IMR-90 (cell line): Measurements from ENCODE around the gene TTC7B. TPM values are rescaled to one million over a fixed set of nuclear protein-coding genes. Genes with fewer than 3 reads are reported as not detected.

Experiments
- ATAC-seq: fragments of 200-7000 bp; cut with Tn5 transposase; 2 replicates; pipeline ENCODE4 v1.9.1; 2020; ENCODE audit warnings: low read depth, mild to moderate bottlenecking, moderate library complexity
- BruUV-seq: library from RNA; stranded (reverse); fragments of 400-500 nt; replicated peaks from 2 replicates; lab custom pipeline; 2021; lab: Mats Ljungman, UMichigan
- CTCF ChIA-PET: fragments of 300-600 bp; formaldehyde crosslinking; extraction: SDS; loops from one replicate; lab custom pipeline; 2021; ENCODE audit warnings: antibody characterized with exemption; lab: Yijun Ruan, JAX
- POLR2A ChIA-PET: fragments of 300-600 bp; sonication (Branson Sonifier 250); formaldehyde crosslinking; loops from one replicate; lab custom pipeline; 2022; ENCODE audit warnings: antibody characterized with exemption; ENCODE audit not compliant: unreplicated experiment; lab: Charles Lee
- DNase-seq: peaks from one replicate; pipeline ENCODE4 v3.0.0; 2013
- H2AFZ ChIP-seq: replicated peaks from 2 replicates; pipeline ENCODE3; 2013; ENCODE audit warnings: low read length, mild to moderate bottlenecking; ENCODE audit not compliant: poor library complexity
- H2AK5ac ChIP-seq: 2 replicates; pipeline ENCODE4 v1.6.1; 2013; ENCODE audit warnings: low read depth, low read length, inconsistent platforms
- H2AK9ac ChIP-seq: replicated peaks from 2 replicates; pipeline ENCODE3; 2013; ENCODE audit warnings: mild to moderate bottlenecking, low read depth, low read length, moderate library complexity; ENCODE audit not compliant: poor library complexity
- H2BK120ac ChIP-seq: 2 replicates; pipeline ENCODE4 v1.6.1; 2013; ENCODE audit warnings: low read depth, low read length, inconsistent platforms
- H2BK15ac ChIP-seq: 3 replicates; pipeline ENCODE4 v1.6.1; 2013; ENCODE audit warnings: low read depth, low read length, inconsistent platforms
- H2BK20ac ChIP-seq: 2 replicates; pipeline ENCODE4 v1.6.1; 2013; ENCODE audit warnings: low read depth, mild to moderate bottlenecking, inconsistent platforms, low read length, moderate library complexity
- H2BK5ac ChIP-seq: 2 replicates; pipeline ENCODE4 v1.6.1; 2013; ENCODE audit warnings: mild to moderate bottlenecking, low read depth, low read length, inconsistent platforms; ENCODE audit not compliant: poor library complexity, severe bottlenecking
- H3K14ac ChIP-seq: replicated peaks from 2 replicates; pipeline ENCODE4 v1.6.1; 2013; ENCODE audit warnings: low read depth, low read length, inconsistent platforms
- H3K18ac ChIP-seq: 2 replicates; pipeline ENCODE4 v1.6.1; 2013; ENCODE audit warnings: low read depth, low read length, control low read depth
- H3K23ac ChIP-seq: 2 replicates; pipeline ENCODE4 v1.6.1; 2013; ENCODE audit warnings: low read depth, low read length, inconsistent platforms
- H3K27ac ChIP-seq: 2 replicates; pipeline ENCODE4 v1.5.1; 2013; ENCODE audit warnings: mild to moderate bottlenecking, control low read depth, low read length; ENCODE audit not compliant: insufficient read depth
- H3K27me3 ChIP-seq: 2 replicates; pipeline ENCODE4 v1.6.1; 2013; ENCODE audit warnings: low read length; ENCODE audit not compliant: control insufficient read depth, insufficient read depth
- H3K36me3 ChIP-seq: 2 replicates; pipeline ENCODE4 v1.6.1; 2013; ENCODE audit warnings: low read length, mixed read lengths; ENCODE audit not compliant: control insufficient read depth, insufficient read depth
- H3K4ac ChIP-seq: 2 replicates; pipeline ENCODE4 v1.6.1; 2013; ENCODE audit warnings: low read depth, low read length, inconsistent platforms
- H3K4me1 ChIP-seq: 2 replicates; pipeline ENCODE4 v1.6.1; 2013; ENCODE audit warnings: low read length, mixed read lengths; ENCODE audit not compliant: control insufficient read depth, insufficient read depth
- H3K4me2 ChIP-seq: 2 replicates; pipeline ENCODE4 v1.6.1; 2013; ENCODE audit warnings: low read depth, mild to moderate bottlenecking, control low read depth, low read length, moderate library complexity
- H3K4me3 ChIP-seq: 2 replicates; pipeline ENCODE4 v1.5.1; 2013; ENCODE audit warnings: low read depth, mild to moderate bottlenecking, control low read depth, low read length, moderate library complexity; ENCODE audit not compliant: insufficient read depth
- H3K56ac ChIP-seq: 2 replicates; pipeline ENCODE4 v1.6.1; 2013; ENCODE audit warnings: low read length, inconsistent platforms; ENCODE audit not compliant: insufficient read depth; ENCODE audit errors: extremely low read depth
- H3K79me1 ChIP-seq, 2 experiments: 2 replicates each; pipeline ENCODE4 v1.6.1; 2013; ENCODE audit warnings: low read length in 2 of 2, inconsistent platforms in 1 of 2, low read depth in 1 of 2
- H3K9ac ChIP-seq: 2 replicates; pipeline ENCODE4 v1.6.1; 2013; ENCODE audit warnings: low read depth, low read length, control low read depth
- H3K9me1 ChIP-seq: 2 replicates; pipeline ENCODE4 v1.6.1; 2013; ENCODE audit warnings: low read length, inconsistent platforms; ENCODE audit not compliant: insufficient read depth
- H3K9me3 ChIP-seq: 2 replicates; pipeline ENCODE4 v1.6.1; 2013; ENCODE audit warnings: low read length; ENCODE audit not compliant: control insufficient read depth, insufficient read depth
- H4K20me1 ChIP-seq: 2 replicates; pipeline ENCODE4 v1.6.1; 2013; ENCODE audit warnings: low read length, inconsistent platforms; ENCODE audit not compliant: insufficient read depth
- H4K5ac ChIP-seq: 2 replicates; pipeline ENCODE4 v1.6.1; 2013; ENCODE audit warnings: mild to moderate bottlenecking, low read depth, low read length, control low read depth
- H4K8ac ChIP-seq, 2 experiments: 2 replicates each; pipeline ENCODE4 v1.6.1; 2013; ENCODE audit warnings: low read depth in 2 of 2, low read length in 2 of 2, control low read depth in 1 of 2, inconsistent platforms in 1 of 2
- H4K91ac ChIP-seq: 2 replicates; pipeline ENCODE4 v1.6.1; 2013; ENCODE audit warnings: low read depth, low read length, inconsistent platforms; ENCODE audit not compliant: insufficient read depth
- BHLHE40 ChIP-seq: fragments of 150-350 bp; IDR thresholded peaks from 2 replicates; pipeline ENCODE4 v1.6.1; 2016; ENCODE audit warnings: mild to moderate bottlenecking, low read depth, low read length
- CEBPB ChIP-seq: IDR thresholded peaks from 2 replicates; pipeline ENCODE4 v1.6.1; 2012; ENCODE audit warnings: low read depth, low read length, improper control_type of control experiment
- CTCF ChIP-seq: conservative IDR thresholded peaks from 2 replicates; pipeline ENCODE4 v1.5.1; 2012; ENCODE audit warnings: mild to moderate bottlenecking, low read depth, low read length, improper control_type of control experiment
- ELK1 ChIP-seq: fragments of 150-350 bp; IDR thresholded peaks from 2 replicates; pipeline ENCODE4 v1.6.1; 2016; ENCODE audit warnings: low read depth, mild to moderate bottlenecking, low read length, moderate library complexity, borderline replicate concordance
- FOS ChIP-seq: fragments of 150-350 bp; IDR thresholded peaks from 2 replicates; pipeline ENCODE4 v1.6.1; 2016; ENCODE audit warnings: low read depth, low read length
- MAZ ChIP-seq: IDR thresholded peaks from 2 replicates; pipeline ENCODE4 v1.6.1; 2012; ENCODE audit warnings: low read depth, mild to moderate bottlenecking, low read length, improper control_type of control experiment, moderate library complexity, borderline replicate concordance
- MXI1 ChIP-seq: IDR thresholded peaks from 2 replicates; pipeline ENCODE4 v1.6.1; 2012; ENCODE audit warnings: low read depth, mild to moderate bottlenecking, low read length, moderate library complexity, borderline replicate concordance
- NFE2L2 ChIP-seq: fragments of 150-350 bp; IDR thresholded peaks from 2 replicates; pipeline ENCODE4 v1.6.1; 2016; ENCODE audit warnings: low read depth, mild to moderate bottlenecking, low read length
- POLR2A ChIP-seq: IDR thresholded peaks from 2 replicates; pipeline ENCODE4 v1.6.1; 2012; ENCODE audit warnings: mild to moderate bottlenecking, low read depth, low read length
- RAD21 ChIP-seq: IDR thresholded peaks from 2 replicates; pipeline ENCODE4 v1.6.1; 2012; ENCODE audit warnings: low read length, improper control_type of control experiment
- RCOR1 ChIP-seq: IDR thresholded peaks from 2 replicates; pipeline ENCODE4 v1.6.1; 2012; ENCODE audit warnings: mild to moderate bottlenecking, low read length, improper control_type of control experiment; ENCODE audit not compliant: insufficient replicate concordance
- RFX5 ChIP-seq: IDR thresholded peaks from 2 replicates; pipeline ENCODE4 v1.8.0; 2012; ENCODE audit warnings: low read depth, mild to moderate bottlenecking, low read length, moderate library complexity
- SMC3 ChIP-seq: fragments of 150-350 bp; IDR thresholded peaks from 2 replicates; pipeline ENCODE4 v1.6.1; 2016; ENCODE audit warnings: low read depth, mild to moderate bottlenecking, antibody characterized with exemption, low read length, moderate library complexity
- USF2 ChIP-seq: fragments of 150-350 bp; IDR thresholded peaks from 2 replicates; pipeline ENCODE4 v1.6.1; 2017; ENCODE audit warnings: mild to moderate bottlenecking, antibody characterized with exemption, low read length, low read depth
- WGBS, 2 experiments: methylation state at CpG; one replicate each; pipeline versions ENCODE4 v1.1.5 to v1.1.7; 2013; ENCODE audit warnings: missing lambda C conversion rate in 2 of 2; ENCODE audit not compliant: insufficient read length in 1 of 2; ENCODE audit errors: extremely low coverage in 2 of 2; 5-methylcytosine and 5-hydroxymethylcytosine counted together
- dilution Hi-C: fragments of 300-500 bp; cut with HindIII; formaldehyde crosslinking; loops from one replicate; pipeline ENCODE4 v1.14.3; 2018; ENCODE audit warnings: low sequenced_read_pairs; ENCODE audit not compliant: unreplicated experiment
- in situ Hi-C: fragments of 300-500 bp; cut with MboI; formaldehyde crosslinking; loops from 3 replicates; pipeline ENCODE4 v1.14.3; 2019; ENCODE audit warnings: low sequenced_read_pairs, inconsistent platforms, mixed read lengths
- intact Hi-C: fragments of 100-400 bp; cut with micrococcal nuclease; formaldehyde crosslinking; loops from 2 replicates; pipeline ENCODE4 v1.10.0; 2022
- polyA plus RNA-seq, 3 experiments: library from polyadenylated mRNA; depleted of rRNA; stranded (reverse); fragments of >200 nt; gene quantifications; 2 replicates each; pipeline ENCODE4 v1.2.3, GENCODE V29; 2012; ENCODE audit warnings: low replicate concordance in 1 of 3
- total RNA-seq: library from RNA; depleted of rRNA; stranded (reverse); fragments of >200 nt; gene quantifications from 2 replicates; pipeline ENCODE4 v1.2.3, GENCODE V29; 2012

Gene TTC7B
- total and polyA plus RNA-seq, 2 of the 4 experiments (the other 2 are of a cell fraction): 18.1 to 35.3 TPM

GRCh38 chr14:90518069-90518940 lies 297.9 kb downstream of the TTC7B start:
- Histone ChIP-seq H3K4ac (no peak overlapping the region), H4K20me1 (no peaks in the 10 kb centered on the region; the same call in 1 of the 2 replicates), H3K9ac (no peak overlapping the region), H2AFZ (peak overlapping the region; percentile 41), H3K56ac (no peak overlapping the region), H3K27ac (no peak overlapping the region), H2BK5ac (no peak overlapping the region), H2BK120ac (no peak overlapping the region), H3K79me1 (no peaks in the 10 kb centered on the region), H4K91ac (no peak overlapping the region), H3K36me3 (no peaks in the 10 kb centered on the region), H2AK9ac (peak overlapping the region; percentile 65), H2BK20ac (no peak overlapping the region), H4K5ac (no peak overlapping the region), H3K4me2 (no peak overlapping the region), H2AK5ac (no peak overlapping the region), H3K4me1 (no peaks in the 10 kb centered on the region; the same call in 1 of the 2 replicates), H3K18ac (no peak overlapping the region), H3K9me3 (no peaks in the 10 kb centered on the region; the same call in 1 of the 2 replicates), H4K8ac (no peak overlapping the region), H2BK15ac (no peak overlapping the region), H3K27me3 (peaks cover 14% of the 10 kb centered on the region; the same call in 1 of the 2 replicates), H3K14ac (no peak overlapping the region), H3K9me1 (no peaks in the 10 kb centered on the region; the same call in 1 of the 2 replicates), H3K23ac (no peak overlapping the region), H3K4me3 (no peak overlapping the region)
- POLR2A ChIA-PET: no interaction called here
- BruUV-seq: no TSS peak
- dilution Hi-C loops (no loop called here), intact Hi-C loops (loop anchor here (5.0 kb wide), 1 partner anchor 216 kb away; no protein-coding TSS in a partner anchor), in situ Hi-C loops (no loop called here)
- CTCF ChIA-PET: no interaction called here
- no peak for ATAC-seq
- WGBS, 2 experiments: 66% methylated on average over 12 of the region's 25 CpGs; no CpG with 5 or more reads in 1 of the 2 experiments
- no peak for DNase-seq
- TF ChIP-seq CTCF: no peak
- no peak for TF ChIP-seq POLR2A
- no peak for TF ChIP-seq NFE2L2
- TF ChIP-seq USF2: no peak
- TF ChIP-seq MAZ: no peak
- no peak for TF ChIP-seq RCOR1
- TF ChIP-seq BHLHE40: no peak
- no peak for TF ChIP-seq SMC3
- TF ChIP-seq RAD21: no peak
- TF ChIP-seq CEBPB: no peak
- TF ChIP-seq RFX5: no peak
- TF ChIP-seq MXI1: no peak
- no peak for TF ChIP-seq FOS
- no peak for TF ChIP-seq ELK1
